NCI-H526 (cell line): Measurements from ENCODE around the gene CCDC88C.
"Not testable (repeated sequence)": the region's sequence is repeated elsewhere in the genome, so short reads cannot be mapped to it uniquely, and the experiment has no call there.

Source experiments
- DNase-seq, 2 experiments: peaks; one replicate each; lab custom pipeline; 2025; lab: John Stamatoyannopoulos, UW

The CCDC88C gene

GRCh38 chr14:91227183-91227628, 190.4 kb downstream of the CCDC88C start:
- no peak for DNase-seq

- not testable (repeated sequence) for DNase-seq
These were observed 191.3 kb downstream of the CCDC88C start for GRCh38 chr14:91226360-91226759.

GRCh38 chr14:91225025-91225424, 192.6 kb downstream of the CCDC88C start:
- no peak for DNase-seq

- no peak for DNase-seq
These were observed 194.4 kb downstream of the CCDC88C start for GRCh38 chr14:91223028-91223783.
